PC-3 (cell line): ENCODE data around the gene GRIA1. TPM values are rescaled to one million over a fixed set of nuclear protein-coding genes. Genes with fewer than 3 reads are reported as not detected.

Experiments used
- ATAC-seq: fragments of 200-7000 bp; cut with Tn5 transposase; 2 replicates; pipeline ENCODE4 v1.9.1; 2020; ENCODE audit warnings: mild to moderate bottlenecking, moderate library complexity
- BruUV-seq: library from RNA; stranded (reverse); fragments of 400-500 nt; replicated peaks from 2 replicates; lab custom pipeline; 2021; lab: Mats Ljungman, UMichigan
- CTCF ChIA-PET: fragments of 300-600 bp; sonication (Branson Sonifier 250); formaldehyde crosslinking; loops from one replicate; lab custom pipeline; 2022; ENCODE audit warnings: antibody characterized with exemption; lab: Charles Lee
- POLR2A ChIA-PET: fragments of 300-600 bp; sonication (Branson Sonifier 250); formaldehyde crosslinking; loops from one replicate; lab custom pipeline; 2022; ENCODE audit warnings: antibody characterized with exemption; ENCODE audit not compliant: unreplicated experiment; lab: Charles Lee
- DNase-seq: peaks from one replicate; pipeline ENCODE4 v3.0.0-alpha.2; 2015
- H2AFZ ChIP-seq: fragments of 300-600 bp; sonication (generic); 2 replicates; pipeline ENCODE4 v1.6.0; 2016; ENCODE audit warnings: antibody characterized with exemption, low read length
- H3F3A ChIP-seq: fragments of 300-600 bp; sonication (generic); one replicate; pipeline ENCODE4 v1.6.0; 2017; ENCODE audit warnings: antibody characterized with exemption, low read length, control low read depth, mild to moderate bottlenecking; ENCODE audit not compliant: unreplicated experiment
- H3K27ac ChIP-seq: fragments of 300-600 bp; sonication (generic); 2 replicates; pipeline ENCODE4 v1.5.1; 2016; ENCODE audit warnings: mild to moderate bottlenecking, low read length
- H3K27me3 ChIP-seq: fragments of 300-600 bp; sonication (generic); 2 replicates; pipeline ENCODE4 v1.6.1; 2016; ENCODE audit warnings: low read length, mixed read lengths
- H3K36me3 ChIP-seq: fragments of 300-600 bp; sonication (generic); 2 replicates; pipeline ENCODE4 v1.6.1; 2016; ENCODE audit warnings: low read depth, mixed run types, low read length, mixed read lengths
- H3K4me1 ChIP-seq: fragments of 300-600 bp; sonication (generic); 2 replicates; pipeline ENCODE4 v1.5.1; 2016; ENCODE audit warnings: low read length; ENCODE audit not compliant: insufficient read depth
- H3K4me2 ChIP-seq: fragments of 300-600 bp; sonication (generic); 2 replicates; pipeline ENCODE4 v1.6.0; 2016; ENCODE audit warnings: low read length
- H3K4me3 ChIP-seq: fragments of 300-600 bp; sonication (generic); 2 replicates; pipeline ENCODE4 v1.5.1; 2016; ENCODE audit warnings: mild to moderate bottlenecking, low read length, mixed read lengths
- H3K79me2 ChIP-seq: fragments of 300-600 bp; sonication (generic); 2 replicates; pipeline ENCODE4 v1.6.1; 2017; ENCODE audit warnings: low read length, mixed read lengths
- H3K9ac ChIP-seq: fragments of 300-600 bp; sonication (generic); 2 replicates; pipeline ENCODE4 v1.6.0; 2016; ENCODE audit warnings: mild to moderate bottlenecking, low read length
- H3K9me2 ChIP-seq: fragments of 300-600 bp; sonication (generic); replicated peaks from 2 replicates; pipeline ENCODE4 v1.6.1; 2016; ENCODE audit warnings: mixed run types, low read length, mixed read lengths
- H3K9me3 ChIP-seq: fragments of 300-600 bp; sonication (generic); 2 replicates; pipeline ENCODE4 v1.6.1; 2016; ENCODE audit warnings: low read length, mixed read lengths
- H4K20me1 ChIP-seq: fragments of 300-600 bp; sonication (generic); 2 replicates; pipeline ENCODE4 v1.6.1; 2016; ENCODE audit warnings: low read length, mixed read lengths
- CTCF ChIP-seq: fragments of 300-600 bp; sonication (generic); conservative IDR thresholded peaks from 2 replicates; pipeline ENCODE4 v1.5.1; 2017; ENCODE audit warnings: antibody characterized with exemption, low read depth, mild to moderate bottlenecking, low read length
- EZH2 ChIP-seq: fragments of 300-600 bp; sonication (generic); IDR thresholded peaks from one replicate; pipeline ENCODE4 v1.6.1; 2017; ENCODE audit warnings: antibody characterized with exemption, mild to moderate bottlenecking, low read length; ENCODE audit not compliant: unreplicated experiment
- EZH2phosphoT487 ChIP-seq: fragments of 300-600 bp; sonication (generic); IDR thresholded peaks from 2 replicates; pipeline ENCODE4 v1.6.1; 2018; ENCODE audit warnings: mild to moderate bottlenecking, antibody characterized with exemption, low read length, borderline replicate concordance
- intact Hi-C: fragments of 100-400 bp; cut with micrococcal nuclease; formaldehyde crosslinking; loops from 2 replicates; pipeline ENCODE4 v1.9.0; 2023
- total RNA-seq: library from RNA; depleted of rRNA; stranded (reverse); fragments of >200 nt; gene quantifications from 2 replicates; pipeline ENCODE4 v1.2.3, GENCODE V29; 2014

Gene GRIA1
- total RNA-seq, 1 experiment from 2014 or later = not detected

GRCh38 chr5:153498516-153498915 is 8.0 kb downstream of the GRIA1 start:
- Histone ChIP-seq H3K9me2 (no peaks in the 10 kb centered on the region), H3F3A (no peaks in the 10 kb centered on the region), H4K20me1 (no peaks in the 10 kb centered on the region), H3K9me3 (no peaks in the 10 kb centered on the region), H3K27me3 (no peaks in the 10 kb centered on the region), H3K79me2 (no peaks in the 10 kb centered on the region), H3K36me3 (no peaks in the 10 kb centered on the region), H2AFZ (no peak overlapping the region), H3K4me1 (no peaks in the 10 kb centered on the region), H3K27ac (no peak overlapping the region), H3K9ac (no peak overlapping the region), H3K4me3 (no peak overlapping the region), H3K4me2 (no peak overlapping the region)
- ChIA-PET POLR2A (no interaction called here), CTCF (no interaction called here)
- BruUV-seq = no TSS peak
- ATAC-seq (no peak), DNase-seq (no peak)
- TF ChIP-seq EZH2 (no peak), CTCF (no peak), EZH2phosphoT487 (no peak)
- intact Hi-C loops = no loop called here

GRCh38 chr5:153500178-153500577 is 9.7 kb downstream of the GRIA1 start:
- intact Hi-C loops = no loop called here
- ATAC-seq = no peak
- no peaks in the 10 kb centered on the region for H3K4me1 ChIP-seq
- no peaks in the 10 kb centered on the region for H4K20me1 ChIP-seq
- no peak overlapping the region for H3K27ac ChIP-seq
- H3K36me3 ChIP-seq = no peaks in the 10 kb centered on the region
- H3K4me3 ChIP-seq = no peak overlapping the region
- no peak overlapping the region for H2AFZ ChIP-seq
- H3K9me2 ChIP-seq = no peaks in the 10 kb centered on the region
- TF ChIP-seq EZH2 = no peak
- no peak for TF ChIP-seq EZH2phosphoT487
- TF ChIP-seq CTCF = no peak
- no peak overlapping the region for H3K4me2 ChIP-seq
- ChIA-PET CTCF (no interaction called here), POLR2A (no interaction called here)
- H3K9me3 ChIP-seq = no peaks in the 10 kb centered on the region
- no peak overlapping the region for H3K9ac ChIP-seq
- no TSS peak for BruUV-seq
- H3K79me2 ChIP-seq = no peaks in the 10 kb centered on the region
- H3K27me3 ChIP-seq = no peaks in the 10 kb centered on the region
- no peak for DNase-seq
- no peaks in the 10 kb centered on the region for H3F3A ChIP-seq

- Histone ChIP-seq H3K9ac (no peak overlapping the region), H3F3A (no peaks in the 10 kb centered on the region), H3K27me3 (0 out of 2 replicates have a peak, but pooled peaks cover 3% of the 10 kb centered on the region), H3K4me1 (no peaks in the 10 kb centered on the region), H3K9me3 (no peaks in the 10 kb centered on the region), H2AFZ (no peak overlapping the region), H3K27ac (no peak overlapping the region), H3K36me3 (no peaks in the 10 kb centered on the region), H3K4me3 (no peak overlapping the region), H3K9me2 (no peaks in the 10 kb centered on the region), H4K20me1 (no peaks in the 10 kb centered on the region), H3K79me2 (no peaks in the 10 kb centered on the region), H3K4me2 (no peak overlapping the region)
- no TSS peak for BruUV-seq
- intact Hi-C loops = no loop called here
- ATAC-seq (no peak), DNase-seq (no peak)
- POLR2A ChIA-PET = no interaction called here
- no peak for TF ChIP-seq EZH2
- no peak for TF ChIP-seq EZH2phosphoT487
- TF ChIP-seq CTCF = no peak
- CTCF ChIA-PET = no interaction called here
Measured at GRCh38 chr5:153504726-153505125, 14.3 kb downstream of the GRIA1 start.
